OCI-LY1 (cell line): ENCODE measurements around the gene RSPH1.

Experiments
- EZH2 ChIP-seq: fragments of 200-600 bp; sonication (generic), shearing (Covaris generic); IDR thresholded peaks from 2 replicates; pipeline ENCODE4 v1.8.0; 2017; ENCODE audit warnings: borderline replicate concordance, mixed run types, mild to moderate bottlenecking, antibody characterized with exemption, low read length, moderate library complexity, mixed read lengths
- TF ChIP-seq, protein P1 (sequence below): fragments of 200-600 bp; sonication (generic), shearing (Covaris generic); IDR thresholded peaks from 2 replicates; pipeline ENCODE4 v1.5.1; 2017; ENCODE audit warnings: mild to moderate bottlenecking, antibody characterized with exemption, low read length, moderate library complexity, mixed read lengths

DNA sequence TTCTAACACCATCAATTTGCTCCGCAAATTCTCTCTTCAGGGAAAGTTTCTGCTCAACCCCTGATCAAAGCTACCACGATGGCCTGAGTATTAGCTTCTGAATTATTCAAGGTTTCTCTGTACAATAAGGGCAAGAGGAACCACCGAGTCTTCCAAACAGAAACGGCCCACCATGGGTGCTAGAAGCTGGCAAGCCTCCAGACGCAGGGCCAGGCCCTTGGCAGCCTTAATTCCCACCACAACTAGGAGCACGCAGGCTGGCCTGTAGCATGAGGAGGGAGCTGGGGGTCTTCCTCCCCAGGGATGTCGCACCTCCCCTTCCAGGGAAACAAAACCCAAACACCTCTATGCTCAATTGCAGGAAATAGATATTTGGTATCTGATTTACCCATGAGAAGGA lies 11.1 kb downstream of the RSPH1 start:
- TF ChIP-seq, protein P1, sequence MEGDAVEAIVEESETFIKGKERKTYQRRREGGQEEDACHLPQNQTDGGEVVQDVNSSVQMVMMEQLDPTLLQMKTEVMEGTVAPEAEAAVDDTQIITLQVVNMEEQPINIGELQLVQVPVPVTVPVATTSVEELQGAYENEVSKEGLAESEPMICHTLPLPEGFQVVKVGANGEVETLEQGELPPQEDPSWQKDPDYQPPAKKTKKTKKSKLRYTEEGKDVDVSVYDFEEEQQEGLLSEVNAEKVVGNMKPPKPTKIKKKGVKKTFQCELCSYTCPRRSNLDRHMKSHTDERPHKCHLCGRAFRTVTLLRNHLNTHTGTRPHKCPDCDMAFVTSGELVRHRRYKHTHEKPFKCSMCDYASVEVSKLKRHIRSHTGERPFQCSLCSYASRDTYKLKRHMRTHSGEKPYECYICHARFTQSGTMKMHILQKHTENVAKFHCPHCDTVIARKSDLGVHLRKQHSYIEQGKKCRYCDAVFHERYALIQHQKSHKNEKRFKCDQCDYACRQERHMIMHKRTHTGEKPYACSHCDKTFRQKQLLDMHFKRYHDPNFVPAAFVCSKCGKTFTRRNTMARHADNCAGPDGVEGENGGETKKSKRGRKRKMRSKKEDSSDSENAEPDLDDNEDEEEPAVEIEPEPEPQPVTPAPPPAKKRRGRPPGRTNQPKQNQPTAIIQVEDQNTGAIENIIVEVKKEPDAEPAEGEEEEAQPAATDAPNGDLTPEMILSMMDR = no peak
- no peak for TF ChIP-seq EZH2
